Measurements from ENCODE around the gene RYR2.

DNA sequence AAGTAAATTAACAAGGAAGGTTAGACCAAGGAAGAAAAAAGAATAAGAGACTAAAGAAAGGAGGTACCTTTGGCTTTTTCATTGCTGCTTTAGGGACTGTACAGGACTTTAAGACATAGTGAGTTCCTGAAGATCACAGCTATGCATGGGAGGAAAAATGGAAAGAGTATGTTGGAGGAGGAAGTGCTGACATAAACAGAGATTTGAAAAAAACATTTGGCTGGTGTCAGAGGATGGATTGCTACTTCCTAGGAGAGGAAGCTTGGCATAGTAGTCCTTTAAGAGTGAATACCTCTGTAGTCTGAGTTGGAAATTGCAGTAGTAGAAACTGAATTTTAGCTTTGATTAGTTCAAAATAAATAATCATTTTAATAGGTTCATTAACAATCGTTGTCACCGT is 398.4 kb downstream of the RYR2 start:
- TF ChIP-seq, protein P1, sequence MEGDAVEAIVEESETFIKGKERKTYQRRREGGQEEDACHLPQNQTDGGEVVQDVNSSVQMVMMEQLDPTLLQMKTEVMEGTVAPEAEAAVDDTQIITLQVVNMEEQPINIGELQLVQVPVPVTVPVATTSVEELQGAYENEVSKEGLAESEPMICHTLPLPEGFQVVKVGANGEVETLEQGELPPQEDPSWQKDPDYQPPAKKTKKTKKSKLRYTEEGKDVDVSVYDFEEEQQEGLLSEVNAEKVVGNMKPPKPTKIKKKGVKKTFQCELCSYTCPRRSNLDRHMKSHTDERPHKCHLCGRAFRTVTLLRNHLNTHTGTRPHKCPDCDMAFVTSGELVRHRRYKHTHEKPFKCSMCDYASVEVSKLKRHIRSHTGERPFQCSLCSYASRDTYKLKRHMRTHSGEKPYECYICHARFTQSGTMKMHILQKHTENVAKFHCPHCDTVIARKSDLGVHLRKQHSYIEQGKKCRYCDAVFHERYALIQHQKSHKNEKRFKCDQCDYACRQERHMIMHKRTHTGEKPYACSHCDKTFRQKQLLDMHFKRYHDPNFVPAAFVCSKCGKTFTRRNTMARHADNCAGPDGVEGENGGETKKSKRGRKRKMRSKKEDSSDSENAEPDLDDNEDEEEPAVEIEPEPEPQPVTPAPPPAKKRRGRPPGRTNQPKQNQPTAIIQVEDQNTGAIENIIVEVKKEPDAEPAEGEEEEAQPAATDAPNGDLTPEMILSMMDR (IDR thresholded peaks at IDR 0.05): no peak
- TF ChIP-seq POLR2A (IDR thresholded peaks at IDR 0.05): no peak

Measured in heart left ventricle (tissue), 13 donors.